Thyroid gland (tissue), 4 donors: Measurements from ENCODE around the gene DEFB126.

Experiments used
- POLR2A ChIP-seq, 2 donors: fragments of 450-650 bp; IDR thresholded peaks; one replicate each; pipeline ENCODE4 v1.6.1; 2017; ENCODE audit warnings: antibody characterized with exemption in 2 of 2, mild to moderate bottlenecking in 2 of 2, moderate library complexity in 1 of 2
- TF ChIP-seq, protein P1 (sequence below), 6 experiments: fragments of 200-600 bp in 3 of 6; fragments of 450-650 bp in 3 of 6; sonication (generic) in 3 of 6; IDR thresholded peaks; one replicate each; pipeline ENCODE4 v1.5.1; 2016 to 2019; ENCODE audit warnings: antibody characterized with exemption in 6 of 6, mild to moderate bottlenecking in 2 of 6, inconsistent platforms in 1 of 6, moderate library complexity in 1 of 6

GRCh38 chr20:93641-94040, 48.7 kb upstream of the DEFB126 start:
- TF ChIP-seq, protein P1, sequence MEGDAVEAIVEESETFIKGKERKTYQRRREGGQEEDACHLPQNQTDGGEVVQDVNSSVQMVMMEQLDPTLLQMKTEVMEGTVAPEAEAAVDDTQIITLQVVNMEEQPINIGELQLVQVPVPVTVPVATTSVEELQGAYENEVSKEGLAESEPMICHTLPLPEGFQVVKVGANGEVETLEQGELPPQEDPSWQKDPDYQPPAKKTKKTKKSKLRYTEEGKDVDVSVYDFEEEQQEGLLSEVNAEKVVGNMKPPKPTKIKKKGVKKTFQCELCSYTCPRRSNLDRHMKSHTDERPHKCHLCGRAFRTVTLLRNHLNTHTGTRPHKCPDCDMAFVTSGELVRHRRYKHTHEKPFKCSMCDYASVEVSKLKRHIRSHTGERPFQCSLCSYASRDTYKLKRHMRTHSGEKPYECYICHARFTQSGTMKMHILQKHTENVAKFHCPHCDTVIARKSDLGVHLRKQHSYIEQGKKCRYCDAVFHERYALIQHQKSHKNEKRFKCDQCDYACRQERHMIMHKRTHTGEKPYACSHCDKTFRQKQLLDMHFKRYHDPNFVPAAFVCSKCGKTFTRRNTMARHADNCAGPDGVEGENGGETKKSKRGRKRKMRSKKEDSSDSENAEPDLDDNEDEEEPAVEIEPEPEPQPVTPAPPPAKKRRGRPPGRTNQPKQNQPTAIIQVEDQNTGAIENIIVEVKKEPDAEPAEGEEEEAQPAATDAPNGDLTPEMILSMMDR (IDR thresholded peaks at IDR 0.05), result no peak
- no peak for TF ChIP-seq POLR2A (IDR thresholded peaks at IDR 0.05)
